HTR-8/SVneo (cell line): Measurements from ENCODE around the gene PTCD2.
A peak's percentile ranks its signal among the peaks of the same experiment; 100 is the strongest.

Experiments
- DNase-seq: peaks from one replicate; pipeline ENCODE4 v3.0.0; 2011; ENCODE audit warnings: low spot score, mixed read lengths; ENCODE audit not compliant: insufficient read length
- FAIRE-seq: peaks from 2 replicates; lab custom pipeline; 2011; peaks lifted over from hg19 to GRCh38; lab: Jason Lieb, UNC

Gene PTCD2

GRCh38 chr5:72407078-72407477 is 86.9 kb downstream of the PTCD2 start:
- DNase-seq = no peak
- no peak for FAIRE-seq

GRCh38 chr5:72407541-72407940 is 87.4 kb downstream of the PTCD2 start:
- DNase-seq (no peak), FAIRE-seq (no peak)

GRCh38 chr5:72408127-72408526 is 88.0 kb downstream of the PTCD2 start:
- no peak for FAIRE-seq

GRCh38 chr5:72408603-72409002 is 88.4 kb downstream of the PTCD2 start:
- no peak for DNase-seq
- FAIRE-seq = no peak

More at GRCh38 chr5:72408127-72408526, 88.0 kb downstream of the PTCD2 start:
- no peak for DNase-seq

GRCh38 chr5:72410688-72411295 is 90.6 kb downstream of the PTCD2 start:
- DNase-seq = no peak
- no peak for FAIRE-seq

GRCh38 chr5:72412283-72413055 is 92.3 kb downstream of the PTCD2 start:
- DNase-seq = peak; percentile 28
- FAIRE-seq = no peak

GRCh38 chr5:72415616-72416325 is 95.6 kb downstream of the PTCD2 start:
- no peak for FAIRE-seq

GRCh38 chr5:72417333-72418062 is 97.3 kb downstream of the PTCD2 start:
- DNase-seq = no peak

More at GRCh38 chr5:72415616-72416325, 95.6 kb downstream of the PTCD2 start:
- no peak for DNase-seq

More at GRCh38 chr5:72417333-72418062, 97.3 kb downstream of the PTCD2 start:
- no peak for FAIRE-seq
